HuH-7 (cell line): ENCODE results near the gene EIF2AK2.
A peak's percentile ranks its signal among the peaks of the same experiment; 100 is the strongest.
"Not testable (repeated sequence)": the region's sequence is repeated elsewhere in the genome, so short reads cannot be mapped to it uniquely, and the experiment has no call there.

Experiments used
- DNase-seq: peaks from one replicate; pipeline ENCODE4 v3.0.0; 2011; ENCODE audit warnings: low spot score

EIF2AK2 gene

DNA sequence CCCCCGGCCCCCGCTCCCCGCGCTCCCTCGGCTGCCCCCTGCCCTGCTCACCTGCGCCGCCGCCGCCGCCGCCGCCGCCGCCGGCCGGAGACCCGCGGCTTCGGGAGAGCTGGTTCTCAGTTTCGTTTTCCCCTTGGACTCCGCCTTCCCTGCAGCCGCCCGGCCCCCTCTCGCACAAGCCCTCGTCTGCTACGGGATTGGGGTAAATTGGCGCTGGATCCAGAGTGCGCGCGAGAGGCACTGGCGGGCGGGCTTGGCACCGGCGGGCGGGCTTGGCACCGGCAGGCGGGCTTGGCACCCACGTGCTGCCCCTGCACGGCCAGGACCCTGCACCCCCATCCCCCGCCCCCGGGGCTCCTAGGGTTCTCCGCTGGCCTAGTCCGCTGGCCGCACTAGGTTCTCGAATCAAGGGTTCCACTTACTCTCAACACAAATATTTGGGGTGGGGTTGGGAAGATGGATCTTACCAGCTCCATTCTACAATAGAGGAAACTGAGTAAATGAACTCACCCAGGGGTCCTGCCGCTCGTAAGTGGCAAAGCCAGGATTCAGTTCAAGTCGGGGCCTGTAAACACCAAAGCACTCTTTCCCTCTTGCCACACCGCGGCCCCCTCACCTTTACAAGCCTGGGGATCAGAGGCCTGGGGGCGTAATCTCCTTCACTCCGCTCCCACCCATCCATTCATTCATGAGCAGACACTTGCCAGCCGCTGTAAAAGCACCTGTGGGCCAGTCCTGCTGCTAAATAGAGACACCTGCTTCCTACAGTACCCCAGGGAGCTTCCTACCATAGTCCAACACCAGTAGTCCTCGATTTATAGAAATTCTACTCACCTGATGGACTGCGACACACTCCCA, at the start of gene EIF2AK2:
TSS of gene EIF2AK2 (minus strand) at position 124 of the 858 bp plus-strand sequence. CDS start 9,174 bp downstream, outside the sequence.
- peak; percentile 93 for DNase-seq

DNA sequence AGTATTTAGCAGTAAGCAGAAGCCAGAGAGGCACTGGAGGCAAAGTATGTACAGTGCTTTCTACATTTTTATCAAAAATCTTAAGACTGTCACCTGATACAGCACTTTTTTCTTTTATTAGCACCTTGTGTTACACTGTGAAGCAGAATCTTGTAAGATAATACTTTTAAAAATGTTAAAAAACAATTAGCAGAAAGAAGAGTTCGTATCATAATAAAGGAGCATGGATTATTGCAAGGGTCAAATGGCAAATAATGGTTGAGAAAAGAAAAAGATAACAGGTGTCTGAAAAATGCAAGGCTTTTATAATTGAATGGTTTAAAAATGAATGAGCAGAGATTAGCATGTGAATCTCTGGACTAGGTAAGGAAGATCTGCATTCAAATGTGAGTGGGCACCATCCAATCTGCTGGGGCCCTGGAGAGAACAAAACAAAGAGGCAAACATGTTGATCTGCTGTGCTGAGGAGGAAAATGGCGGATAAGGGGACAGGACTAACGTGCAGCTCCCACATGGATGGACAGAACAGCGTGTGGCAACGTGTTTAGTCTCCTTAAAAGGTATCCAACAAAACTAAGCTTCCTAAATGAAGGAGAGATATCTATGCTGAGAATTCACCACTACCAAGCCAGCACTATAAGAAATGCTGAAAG, 49.0 kb upstream of the EIF2AK2 start:
- DNase-seq: no peak

DNA sequence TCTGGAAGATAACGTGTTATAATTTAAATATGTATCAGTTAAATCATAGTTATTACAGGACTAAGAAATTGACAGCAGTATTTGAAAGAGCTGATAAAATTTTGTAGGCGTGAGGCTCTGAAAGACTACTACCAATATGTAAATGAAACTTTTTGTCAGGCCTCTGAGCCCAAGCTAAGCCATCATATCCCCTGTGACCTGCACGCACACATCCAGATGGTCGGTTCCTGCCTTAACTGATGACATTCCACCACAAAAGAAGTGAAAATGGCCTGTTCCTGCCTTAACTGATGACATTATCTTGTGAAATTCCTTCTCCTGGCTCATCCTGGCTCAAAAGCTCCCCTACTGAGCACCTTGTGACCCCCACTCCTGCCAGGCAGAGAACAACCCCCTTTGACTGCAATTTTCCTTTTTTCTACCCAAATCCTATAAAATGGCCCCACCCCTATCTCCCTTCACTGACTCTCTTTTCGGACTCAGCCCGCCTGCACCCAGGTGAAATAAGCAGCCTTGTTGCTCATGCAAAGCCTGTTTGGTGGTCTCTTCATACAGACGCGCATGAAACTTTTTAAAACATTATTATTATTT, 48.4 kb upstream of the EIF2AK2 start:
- DNase-seq: not testable (repeated sequence)

DNA sequence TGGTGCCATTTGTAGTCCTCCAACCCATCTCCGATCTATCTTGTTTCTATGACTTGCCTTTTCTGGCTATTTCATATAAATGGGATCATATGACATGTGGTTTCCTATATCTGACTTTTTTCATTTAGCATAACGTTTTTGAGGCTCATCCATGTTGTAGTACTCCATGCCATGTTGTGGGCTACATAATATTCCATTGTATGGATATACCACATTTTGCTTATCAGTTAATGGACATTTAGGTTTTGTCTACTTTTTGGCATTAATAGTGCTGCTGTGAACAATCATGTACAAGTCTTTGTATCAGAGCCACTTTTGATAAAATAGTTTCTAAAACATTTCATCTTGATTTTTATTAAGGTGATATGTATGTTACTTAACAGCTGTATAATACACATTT, 46.9 kb upstream of the EIF2AK2 start:
- no peak for DNase-seq

DNA sequence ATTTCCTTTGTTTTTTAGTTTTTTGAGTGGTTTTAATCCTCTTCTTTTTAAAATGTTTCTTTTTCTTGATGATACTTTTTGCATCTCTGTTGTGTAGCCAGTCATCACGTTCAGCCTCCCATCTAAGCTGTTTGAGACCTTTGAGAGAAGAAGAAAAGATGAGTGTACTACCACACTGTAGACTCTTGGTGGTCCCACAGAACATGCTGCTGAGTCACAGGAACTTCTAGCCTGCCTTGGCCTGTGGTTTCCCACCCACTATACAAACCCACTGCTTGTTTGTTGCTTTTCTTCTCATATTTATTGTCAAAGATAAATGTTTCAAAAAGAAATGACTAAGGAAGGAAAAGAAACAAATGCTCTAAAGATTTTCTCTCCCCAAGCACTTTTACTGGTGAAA, 45.0 kb upstream of the EIF2AK2 start:
- no peak for DNase-seq

DNA sequence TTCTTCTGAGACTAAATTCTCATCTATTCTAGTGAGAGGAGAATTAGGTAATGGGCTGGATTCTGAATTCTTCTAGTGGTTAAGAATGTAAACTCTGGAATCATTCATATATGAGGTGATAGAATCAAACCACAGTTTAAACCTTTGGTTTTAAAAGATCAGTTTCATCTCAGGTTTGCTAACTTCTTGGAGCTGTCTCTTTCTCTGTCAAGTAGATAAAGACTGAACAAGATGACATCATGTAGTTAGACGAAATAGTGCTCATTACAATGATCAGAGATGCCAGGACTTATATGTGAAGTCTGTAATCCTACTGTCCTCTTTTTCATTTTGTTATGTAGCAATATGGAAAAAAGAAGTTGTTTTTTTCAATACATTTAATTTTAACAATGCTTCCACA, 44.4 kb upstream of the EIF2AK2 start:
- DNase-seq: no peak

DNA sequence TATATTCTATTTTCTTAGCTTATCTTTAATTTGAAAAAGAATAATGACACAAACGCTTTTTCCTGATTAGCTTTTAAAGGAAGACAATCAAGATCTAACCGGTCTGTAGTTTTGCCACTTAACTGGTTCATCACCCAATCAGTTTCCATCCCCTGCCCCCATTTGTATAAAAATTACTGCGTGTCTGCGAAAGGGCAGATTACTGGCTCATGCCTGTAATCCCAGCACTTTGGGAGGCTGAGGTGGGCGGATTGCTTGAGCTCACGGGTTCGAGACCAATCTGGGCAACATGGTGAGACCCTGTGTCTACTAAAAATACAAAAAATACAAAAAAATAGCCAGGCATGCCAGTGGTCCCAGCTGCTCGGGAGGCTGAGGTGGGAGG, 41.9 kb upstream of the EIF2AK2 start:
- DNase-seq: no peak

DNA sequence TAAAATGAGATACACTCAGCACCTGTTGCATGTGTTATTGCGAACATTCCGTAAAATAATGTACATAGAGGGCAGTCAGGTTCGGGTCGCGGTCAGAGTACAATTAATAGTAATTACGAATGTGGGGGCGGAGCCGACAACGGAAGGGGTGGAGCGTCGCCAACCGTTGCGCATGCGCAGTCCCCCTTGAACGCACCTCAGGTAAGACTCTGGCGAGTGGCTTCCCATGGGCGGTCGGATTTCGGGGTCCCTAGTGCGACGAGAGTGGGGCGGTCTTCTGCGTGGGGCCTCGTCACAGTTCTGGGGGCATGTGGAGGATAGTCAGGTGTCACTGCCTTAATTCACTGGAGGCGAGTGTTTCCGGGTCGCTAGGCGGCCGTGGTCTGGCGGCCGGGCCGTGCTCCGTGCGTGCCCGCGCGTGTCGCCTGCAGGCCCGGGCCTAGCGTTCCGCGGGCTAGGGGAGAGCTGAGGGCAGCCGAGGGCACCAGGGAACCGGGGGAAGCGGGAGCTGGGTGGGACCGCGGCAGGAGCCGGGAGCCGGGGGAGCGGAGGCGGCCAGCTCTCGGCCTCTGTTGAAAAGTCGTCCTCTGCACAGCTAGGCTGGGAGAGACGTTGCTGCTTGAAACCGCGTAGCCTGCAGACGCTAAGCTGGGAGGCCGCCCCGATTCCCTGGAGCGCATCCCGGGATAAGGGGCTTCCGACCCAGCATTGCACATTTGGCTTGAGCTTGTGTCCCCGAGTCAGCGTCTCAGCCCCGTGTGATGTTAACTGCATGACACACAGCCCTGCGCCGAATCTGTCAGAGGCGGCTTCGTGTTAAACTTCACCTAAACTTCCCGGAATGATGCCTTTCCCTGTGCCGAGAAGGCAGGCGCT, 39.8 kb upstream of the EIF2AK2 start, which contains the start of gene CEBPZOS:
TSS of gene CEBPZOS (plus strand) at position 177 of the 876 bp plus-strand sequence. CDS start 3,209 bp downstream, outside the sequence.
- peak; percentile 77 for DNase-seq

DNA sequence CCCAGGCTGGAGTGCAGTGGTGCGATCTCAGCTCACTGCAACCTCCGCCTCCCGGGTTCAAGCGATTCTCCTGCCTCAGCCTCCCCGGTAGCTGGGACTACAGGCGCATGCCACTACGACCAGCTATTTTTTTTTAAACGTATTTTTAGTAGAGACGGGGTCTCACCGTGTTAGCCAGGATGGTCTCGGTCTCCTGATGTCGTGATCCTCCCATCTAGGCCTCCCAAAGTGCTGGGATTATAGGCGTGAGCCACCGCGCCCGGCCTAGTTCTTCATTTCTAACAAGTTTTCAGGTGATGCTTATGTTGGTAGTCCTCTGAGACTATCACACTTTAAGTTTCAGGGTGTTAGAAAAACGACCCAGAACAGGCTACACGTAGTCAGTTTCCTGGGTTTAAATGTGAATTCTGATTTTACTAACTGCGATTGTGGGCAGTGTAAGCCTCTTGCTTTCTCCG, 39.1 kb upstream of the EIF2AK2 start:
- not testable (repeated sequence) for DNase-seq

DNA sequence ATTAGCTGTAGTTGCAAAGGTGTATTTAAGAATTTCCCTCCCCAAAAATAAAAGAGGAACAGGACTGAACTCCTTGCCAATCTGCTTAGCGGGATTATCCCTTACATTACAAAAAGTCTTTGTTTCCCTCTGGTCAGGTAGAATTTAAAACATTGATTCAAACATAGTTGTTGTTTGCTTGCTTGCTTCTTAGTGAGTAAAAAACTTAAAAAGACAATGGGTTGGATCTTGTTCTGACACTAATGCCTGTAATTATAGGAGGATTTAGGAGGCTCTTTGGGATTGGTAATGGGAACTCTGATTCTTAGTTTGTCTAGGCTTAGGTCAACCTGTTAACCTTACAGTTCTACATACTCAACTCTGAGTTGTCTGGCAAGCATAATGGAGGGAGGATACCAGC, 35.8 kb upstream of the EIF2AK2 start:
- DNase-seq: no peak

DNA sequence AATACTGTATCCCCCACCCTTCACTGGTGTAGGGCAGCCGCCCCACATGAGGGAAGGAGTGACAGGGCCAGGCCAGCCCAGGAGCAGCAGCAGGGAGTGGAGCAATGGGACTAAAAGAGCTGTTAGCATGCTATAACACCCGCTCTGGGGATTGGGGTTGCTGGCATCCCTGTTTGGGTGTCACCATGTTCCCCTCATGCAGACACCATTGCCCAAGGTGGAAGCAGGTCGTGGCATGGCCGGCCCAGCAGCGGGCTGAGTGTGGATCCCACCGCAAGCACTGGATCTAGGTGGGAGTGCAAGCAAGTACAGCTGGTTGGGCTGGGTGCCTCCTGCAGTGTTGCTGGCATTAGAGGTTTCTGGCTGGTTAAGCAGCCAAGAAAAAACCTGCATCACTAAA, 35.0 kb upstream of the EIF2AK2 start:
- no peak for DNase-seq

DNA sequence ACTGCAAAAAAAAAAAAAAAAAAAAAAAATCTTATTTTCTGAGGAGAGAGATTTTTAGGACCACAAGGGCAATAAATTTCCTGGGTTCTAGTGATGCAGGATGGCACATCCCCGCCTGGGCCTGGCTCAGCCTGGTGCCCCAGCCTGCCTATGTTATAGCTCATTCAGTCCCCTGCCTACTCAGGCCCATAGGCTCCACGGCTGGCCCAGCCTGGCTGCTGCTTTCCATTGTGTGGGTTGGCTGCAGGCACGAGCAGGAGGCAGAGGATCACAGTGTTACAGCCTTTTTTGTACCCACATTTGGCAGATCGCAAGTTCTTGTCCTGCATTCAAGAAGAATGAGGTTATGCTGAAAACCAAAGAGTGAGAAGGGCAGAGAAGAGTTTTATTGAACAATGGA, 34.5 kb upstream of the EIF2AK2 start:
- DNase-seq: no peak

DNA sequence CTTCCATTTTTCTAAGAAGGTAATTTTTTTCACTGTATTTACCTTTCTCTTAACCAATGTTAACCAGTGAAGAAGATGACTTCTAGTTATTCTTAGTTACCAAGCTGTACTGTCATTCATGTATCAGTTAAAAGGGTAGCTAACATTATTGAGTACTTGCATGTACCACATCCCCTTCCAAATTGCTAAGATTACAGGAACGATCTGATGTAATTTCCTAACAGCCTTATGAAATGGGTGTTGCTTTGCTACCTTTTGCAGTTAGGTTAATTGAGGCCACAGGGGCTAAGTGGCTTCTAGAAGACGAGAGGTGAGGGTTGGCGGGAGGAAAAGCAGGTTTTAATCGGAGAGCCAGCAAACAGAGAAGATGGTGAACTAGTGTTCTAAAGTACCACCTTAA, 33.5 kb upstream of the EIF2AK2 start:
- no peak for DNase-seq

DNA sequence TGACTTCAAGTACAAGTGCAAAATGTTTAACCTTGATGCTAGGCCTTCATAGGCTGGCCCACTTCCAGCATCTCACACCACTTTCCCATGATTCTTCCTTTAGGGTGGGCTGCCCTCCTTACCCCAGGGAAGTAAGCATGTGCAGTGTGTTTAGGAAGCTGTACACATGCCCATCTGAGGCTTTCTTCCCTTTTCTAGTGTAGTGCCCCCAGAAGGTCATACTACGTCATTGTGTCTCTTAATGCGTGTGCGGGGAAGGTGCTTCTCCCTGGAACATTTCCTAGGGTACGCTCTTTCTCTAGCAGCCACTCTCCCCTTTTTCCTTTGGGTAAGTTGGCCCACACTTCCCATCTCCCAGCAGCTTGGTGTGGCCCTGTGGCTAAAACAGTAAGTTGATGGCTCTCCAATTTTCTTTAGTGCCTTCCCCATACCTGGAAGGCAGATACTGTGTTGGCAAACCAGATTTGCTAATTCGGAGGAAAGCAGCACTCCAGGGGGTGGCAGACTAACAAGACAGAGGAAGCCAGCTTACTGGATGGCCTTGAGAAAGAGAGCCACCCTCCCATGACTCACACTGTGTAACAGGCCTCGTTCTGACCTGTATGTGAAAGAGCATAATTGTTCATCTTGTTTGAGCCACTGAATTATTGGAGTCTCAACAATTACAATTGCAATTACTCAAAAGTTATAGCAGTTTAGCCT, 32.8 kb upstream of the EIF2AK2 start:
- no peak for DNase-seq

DNA sequence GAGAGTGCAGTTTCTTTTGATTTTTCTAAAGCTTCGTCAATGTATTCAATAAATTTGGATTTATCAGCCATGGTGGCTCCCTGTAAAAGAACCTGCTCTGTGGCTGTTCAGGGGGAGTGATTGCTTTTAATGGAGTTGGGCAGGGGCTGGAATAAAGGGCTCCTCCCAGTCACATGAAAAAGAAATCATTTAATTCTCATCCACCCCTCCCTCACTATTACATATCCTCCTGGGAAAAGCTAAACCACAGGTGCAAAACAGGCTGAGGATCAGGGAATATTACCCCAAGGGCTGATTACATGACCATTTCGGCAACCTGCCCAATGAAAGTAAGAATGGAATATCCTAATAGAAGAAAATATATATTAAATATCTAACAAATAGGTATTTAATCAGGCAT, 31.8 kb upstream of the EIF2AK2 start, which contains the start of gene SULT6B1:
TSS of gene SULT6B1 (minus strand) at position 101 of the 400 bp plus-strand sequence. CDS start at position 71, 30 bp downstream.
- no peak for DNase-seq

DNA sequence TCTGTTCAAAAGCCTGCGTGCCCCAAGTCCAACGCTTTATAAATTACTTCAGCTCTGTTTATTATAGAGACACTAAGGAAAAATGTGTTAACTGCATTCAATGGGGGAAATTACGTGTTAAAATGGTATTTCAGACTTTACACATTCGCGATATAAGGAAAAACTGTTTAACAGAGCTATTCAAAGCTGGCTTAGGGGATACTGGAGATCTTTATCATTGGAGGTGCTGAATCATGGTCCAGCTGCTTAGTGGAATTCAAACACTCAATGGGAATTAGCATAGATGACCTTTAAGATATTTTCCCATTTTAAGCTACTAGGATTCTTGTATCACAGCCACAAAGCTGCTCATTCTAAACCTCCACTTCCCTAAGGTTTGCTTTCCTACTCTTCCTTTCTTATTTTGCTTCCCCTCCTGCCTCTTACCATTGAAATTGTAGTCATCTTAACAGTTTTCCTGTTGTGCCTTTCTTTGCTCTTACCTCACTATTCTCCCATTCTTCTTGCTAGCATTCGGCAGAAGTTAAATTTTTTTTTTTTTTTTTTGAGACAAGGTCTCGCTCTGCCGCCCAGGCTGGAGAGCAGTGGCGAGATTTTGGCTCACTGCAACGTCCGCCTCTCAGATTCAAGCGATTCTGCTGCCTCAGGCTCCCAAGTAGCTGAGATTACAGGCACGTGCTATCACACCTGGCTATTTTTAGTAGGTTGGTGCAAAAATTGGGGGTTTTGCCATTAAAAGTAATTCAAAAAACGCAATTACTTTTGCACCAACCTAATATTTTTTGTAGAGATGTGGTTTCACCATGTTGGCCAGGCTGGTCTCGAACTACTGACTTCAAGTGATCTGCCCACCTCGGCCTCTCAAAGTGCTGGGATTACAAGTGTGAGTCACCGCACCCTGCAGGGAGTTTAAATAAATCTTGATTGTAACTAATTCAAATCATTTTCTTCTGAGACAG, 25.2 kb upstream of the EIF2AK2 start:
- no peak for DNase-seq

DNA sequence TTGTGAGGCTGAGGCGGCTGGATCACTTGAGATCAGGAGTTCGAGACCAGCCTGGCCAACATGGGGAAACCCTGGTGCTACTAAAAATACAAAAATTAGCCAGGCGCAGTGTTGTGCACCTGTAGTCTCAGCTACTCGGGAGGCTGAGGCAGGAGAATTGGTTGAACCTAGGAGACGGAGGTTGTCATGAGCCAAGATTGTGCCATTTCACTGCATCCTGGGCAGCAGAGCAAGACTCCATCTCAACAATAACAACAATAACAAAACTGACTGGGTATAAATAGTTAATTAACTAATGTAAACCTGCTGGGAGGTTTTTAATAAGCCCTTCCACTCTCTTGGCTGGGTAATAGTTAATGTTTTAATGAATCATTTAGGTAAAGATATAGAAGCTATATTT, 23.9 kb upstream of the EIF2AK2 start:
- DNase-seq: no peak

DNA sequence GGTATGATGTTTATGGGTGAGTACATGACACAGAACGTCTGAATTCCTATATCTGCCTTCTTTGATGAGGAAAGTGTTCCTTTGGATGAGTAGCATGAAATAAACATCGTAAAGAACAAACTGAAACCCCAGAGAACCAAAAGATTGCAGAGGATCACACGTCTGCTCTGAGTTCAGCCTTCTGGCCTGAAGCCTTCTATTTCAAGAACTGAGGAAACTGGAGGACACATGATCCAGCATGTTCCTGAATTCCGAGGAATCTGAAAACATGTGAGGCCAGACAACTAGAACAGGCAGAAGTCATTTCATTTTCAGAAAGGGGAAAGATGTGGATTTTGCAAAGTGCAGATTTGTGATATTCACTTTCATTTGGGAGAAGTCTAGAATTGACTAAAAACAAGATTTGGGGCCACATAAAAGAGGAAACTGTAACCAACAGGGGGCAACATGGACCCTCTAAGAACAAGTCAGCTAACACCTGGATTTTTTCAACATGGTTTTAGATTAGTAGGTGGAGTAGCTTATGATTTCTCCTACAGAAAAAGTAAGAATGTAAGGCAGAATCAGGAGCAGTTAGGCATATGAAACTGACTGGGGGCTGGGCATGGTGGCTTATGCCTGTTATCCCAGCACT, 23.3 kb upstream of the EIF2AK2 start:
- no peak for DNase-seq

DNA sequence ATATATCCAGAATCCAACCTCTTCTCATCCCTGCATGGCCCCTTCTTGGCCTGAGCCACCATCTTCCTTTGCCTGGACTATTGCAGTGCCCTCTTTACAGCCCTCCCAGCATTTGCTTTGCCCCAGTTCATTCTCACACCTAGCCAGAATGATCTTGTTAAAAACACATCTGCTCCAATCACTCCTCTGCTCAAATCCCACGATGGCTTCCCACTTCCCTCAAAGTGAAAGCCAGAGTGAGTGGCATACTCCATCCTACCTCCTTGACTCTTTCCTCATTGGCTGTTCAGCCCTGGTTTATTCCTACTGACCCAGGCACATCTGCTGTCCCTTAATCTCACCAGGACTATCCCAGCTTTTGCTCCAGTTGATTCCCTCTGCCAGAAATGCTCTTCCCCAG, 17.0 kb upstream of the EIF2AK2 start:
- no peak for DNase-seq

DNA sequence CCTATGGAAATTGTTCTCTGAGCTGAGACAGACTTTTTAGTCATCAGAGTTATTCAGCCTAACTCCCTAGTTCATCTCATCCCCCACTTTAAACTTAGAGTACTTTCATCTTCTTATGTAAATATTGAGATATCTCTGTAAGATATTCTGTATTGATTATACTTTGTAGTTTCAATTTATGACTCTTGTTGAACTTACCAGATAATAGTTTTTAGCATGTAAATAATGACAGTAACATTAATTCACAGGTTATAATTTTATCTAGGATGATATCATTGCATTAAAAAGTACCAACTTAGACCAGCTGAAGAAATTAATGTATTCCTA, 14.8 kb upstream of the EIF2AK2 start:
- no peak for DNase-seq
